SK-N-SH treated with all-trans-retinoic acid at 6 μM for 48 hours (cell line): ENCODE results near the gene PNLDC1.

Experiments
- ATAC-seq: fragments of 200-7000 bp; cut with Tn5 transposase; 3 replicates; pipeline ENCODE4 v1.9.1; 2020; ENCODE audit warnings: mild to moderate bottlenecking, moderate library complexity
- ESRRG ChIP-seq: fragments of 250-450 bp; sonication (Bioruptor Pico); IDR thresholded peaks from 2 replicates; pipeline ENCODE4 v1.6.1; 2021; ENCODE audit warnings: mild to moderate bottlenecking
- GLIS3 ChIP-seq: fragments of 250-450 bp; sonication (Bioruptor Pico); IDR thresholded peaks from 2 replicates; pipeline ENCODE4 v1.5.0; 2020; ENCODE audit warnings: mild to moderate bottlenecking, moderate library complexity
- TF ChIP-seq, protein P1 (sequence below): fragments of 250-450 bp; sonication (Bioruptor Pico); IDR thresholded peaks from 2 replicates; pipeline ENCODE4 v1.5.1; 2020; ENCODE audit warnings: low read depth, mild to moderate bottlenecking, moderate library complexity
- TF ChIP-seq, protein P2 (sequence below): fragments of 250-450 bp; sonication (Bioruptor Pico); IDR thresholded peaks from 2 replicates; pipeline ENCODE4 v1.5.0; 2020; ENCODE audit warnings: mild to moderate bottlenecking, moderate library complexity

PNLDC1 gene

DNA sequence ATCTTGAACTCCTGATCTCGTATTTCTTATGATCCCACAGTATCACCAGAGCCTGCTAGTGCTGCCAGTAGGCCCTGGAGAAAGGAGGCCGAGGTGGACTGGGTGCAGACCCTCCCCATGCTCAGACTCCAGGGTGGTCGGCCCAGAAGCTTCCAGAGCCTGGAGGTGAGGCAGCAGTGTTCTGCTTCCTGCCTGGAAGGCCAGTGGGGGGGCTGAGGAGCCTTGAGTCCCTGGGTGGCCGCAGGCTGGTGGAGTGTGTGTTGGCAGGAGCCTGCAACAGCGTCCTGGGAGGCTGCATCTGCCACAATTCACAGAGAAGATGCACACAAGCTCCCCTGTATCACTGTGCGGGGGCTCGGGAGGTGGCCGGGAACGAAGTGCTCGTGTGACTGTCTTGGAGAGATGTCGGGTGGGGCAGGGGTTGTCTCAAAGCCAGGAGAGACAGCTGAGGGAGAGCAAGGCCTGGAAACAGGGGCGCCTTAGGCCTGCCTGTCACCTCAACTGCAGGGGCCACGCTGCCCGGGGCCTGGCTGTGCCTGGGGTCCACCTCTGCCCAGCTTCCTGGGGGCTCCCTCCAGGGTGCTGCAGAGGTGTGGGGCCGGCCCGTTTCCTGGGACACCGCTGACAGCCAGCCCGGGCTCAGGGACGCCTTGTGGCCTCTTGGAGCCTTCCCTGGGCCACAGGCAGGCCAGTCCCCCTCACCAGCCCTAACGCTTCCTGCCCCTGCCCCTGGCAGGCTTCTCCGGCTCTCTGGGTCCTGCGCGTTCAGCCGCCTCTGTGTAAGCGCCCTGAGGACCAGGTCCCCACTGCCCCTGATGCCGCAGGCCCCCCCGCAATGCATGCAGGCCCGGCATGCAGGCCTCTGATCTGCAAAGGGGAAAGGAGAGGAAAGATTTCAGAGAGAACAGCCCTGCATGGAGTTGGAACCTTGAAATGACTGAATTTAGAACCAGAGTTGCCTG, 66.5 kb downstream of the PNLDC1 start:
- no peak for ATAC-seq
- no peak for TF ChIP-seq GLIS3 (CRISPR knock-in tag)
- TF ChIP-seq, protein P1, sequence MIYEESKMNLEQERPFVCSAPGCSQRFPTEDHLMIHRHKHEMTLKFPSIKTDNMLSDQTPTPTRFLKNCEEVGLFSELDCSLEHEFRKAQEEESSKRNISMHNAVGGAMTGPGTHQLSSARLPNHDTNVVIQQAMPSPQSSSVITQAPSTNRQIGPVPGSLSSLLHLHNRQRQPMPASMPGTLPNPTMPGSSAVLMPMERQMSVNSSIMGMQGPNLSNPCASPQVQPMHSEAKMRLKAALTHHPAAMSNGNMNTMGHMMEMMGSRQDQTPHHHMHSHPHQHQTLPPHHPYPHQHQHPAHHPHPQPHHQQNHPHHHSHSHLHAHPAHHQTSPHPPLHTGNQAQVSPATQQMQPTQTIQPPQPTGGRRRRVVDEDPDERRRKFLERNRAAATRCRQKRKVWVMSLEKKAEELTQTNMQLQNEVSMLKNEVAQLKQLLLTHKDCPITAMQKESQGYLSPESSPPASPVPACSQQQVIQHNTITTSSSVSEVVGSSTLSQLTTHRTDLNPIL (CRISPR knock-in tag) = no peak
- TF ChIP-seq ESRRG (CRISPR knock-in tag) = no peak
- TF ChIP-seq, protein P2, sequence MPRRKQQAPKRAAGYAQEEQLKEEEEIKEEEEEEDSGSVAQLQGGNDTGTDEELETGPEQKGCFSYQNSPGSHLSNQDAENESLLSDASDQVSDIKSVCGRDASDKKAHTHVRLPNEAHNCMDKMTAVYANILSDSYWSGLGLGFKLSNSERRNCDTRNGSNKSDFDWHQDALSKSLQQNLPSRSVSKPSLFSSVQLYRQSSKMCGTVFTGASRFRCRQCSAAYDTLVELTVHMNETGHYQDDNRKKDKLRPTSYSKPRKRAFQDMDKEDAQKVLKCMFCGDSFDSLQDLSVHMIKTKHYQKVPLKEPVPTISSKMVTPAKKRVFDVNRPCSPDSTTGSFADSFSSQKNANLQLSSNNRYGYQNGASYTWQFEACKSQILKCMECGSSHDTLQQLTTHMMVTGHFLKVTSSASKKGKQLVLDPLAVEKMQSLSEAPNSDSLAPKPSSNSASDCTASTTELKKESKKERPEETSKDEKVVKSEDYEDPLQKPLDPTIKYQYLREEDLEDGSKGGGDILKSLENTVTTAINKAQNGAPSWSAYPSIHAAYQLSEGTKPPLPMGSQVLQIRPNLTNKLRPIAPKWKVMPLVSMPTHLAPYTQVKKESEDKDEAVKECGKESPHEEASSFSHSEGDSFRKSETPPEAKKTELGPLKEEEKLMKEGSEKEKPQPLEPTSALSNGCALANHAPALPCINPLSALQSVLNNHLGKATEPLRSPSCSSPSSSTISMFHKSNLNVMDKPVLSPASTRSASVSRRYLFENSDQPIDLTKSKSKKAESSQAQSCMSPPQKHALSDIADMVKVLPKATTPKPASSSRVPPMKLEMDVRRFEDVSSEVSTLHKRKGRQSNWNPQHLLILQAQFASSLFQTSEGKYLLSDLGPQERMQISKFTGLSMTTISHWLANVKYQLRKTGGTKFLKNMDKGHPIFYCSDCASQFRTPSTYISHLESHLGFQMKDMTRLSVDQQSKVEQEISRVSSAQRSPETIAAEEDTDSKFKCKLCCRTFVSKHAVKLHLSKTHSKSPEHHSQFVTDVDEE (CRISPR knock-in tag) = no peak
